Endothelial cell of umbilical vein (primary cell): Measurements from ENCODE around the gene PIN1. TPM values are rescaled to one million over a fixed set of nuclear protein-coding genes. Genes with fewer than 3 reads are reported as not detected.

Experiments
- BruUV-seq: library from RNA; stranded (reverse); fragments of 400-500 nt; replicated peaks from 2 replicates; lab custom pipeline; 2021; lab: Mats Ljungman, UMichigan
- CTCF ChIA-PET: fragments of 300-600, 350-600 bp; sonication (Branson Sonifier 250); formaldehyde crosslinking; loops from one replicate; lab custom pipeline; 2021; ENCODE audit warnings: antibody characterized with exemption, inconsistent platforms; lab: Charles Lee
- POLR2A ChIA-PET: fragments of 300-600, 350-600 bp; sonication (Branson Sonifier 250); formaldehyde crosslinking; loops from one replicate; lab custom pipeline; 2021; ENCODE audit warnings: antibody characterized with exemption, inconsistent platforms; lab: Charles Lee
- DNase-seq: peaks from one replicate; pipeline ENCODE4 v3.0.0-alpha.2; 2011; ENCODE audit warnings: low read depth, low spot score
- FAIRE-seq: peaks from 2 replicates; lab custom pipeline; 2011; peaks lifted over from hg19 to GRCh38; lab: Jason Lieb, UNC
- H2AFZ ChIP-seq: 2 replicates; pipeline ENCODE4 v1.6.0; 2012; ENCODE audit warnings: low read depth, low read length, control low read depth, inconsistent platforms
- H3K27ac ChIP-seq: 2 replicates; pipeline ENCODE4 v1.5.1; 2011; ENCODE audit warnings: low read depth, mild to moderate bottlenecking, control low read depth, low read length, moderate library complexity; ENCODE audit not compliant: insufficient read depth
- H3K27me3 ChIP-seq, 2 experiments: 2 replicates each; pipeline versions ENCODE4 v1.6.0 to v1.6.1; 2011; ENCODE audit warnings: low read length in 2 of 2, mixed read lengths in 1 of 2; ENCODE audit not compliant: control insufficient read depth in 2 of 2, insufficient read depth in 2 of 2
- H3K36me3 ChIP-seq, 2 experiments: 2 replicates in 1 of 2; 3 replicates in 1 of 2; pipeline ENCODE4 v1.5.1; 2011; ENCODE audit warnings: low read length in 2 of 2, mild to moderate bottlenecking in 1 of 2, moderate library complexity in 1 of 2; ENCODE audit not compliant: control insufficient read depth in 2 of 2, insufficient read depth in 2 of 2; ENCODE audit errors: extremely low read depth in 1 of 2
- H3K4me1 ChIP-seq: 3 replicates; pipeline ENCODE4 v1.5.1; 2011; ENCODE audit warnings: mild to moderate bottlenecking, low read length; ENCODE audit not compliant: control insufficient read depth, insufficient read depth; ENCODE audit errors: extremely low read depth
- H3K4me2 ChIP-seq: 2 replicates; pipeline ENCODE4 v1.6.1; 2011; ENCODE audit warnings: low read length, control low read depth, mixed read lengths; ENCODE audit not compliant: insufficient read depth
- H3K4me3 ChIP-seq, 3 experiments: fragments of 200-600 bp in 1 of 3; sonication (generic), shearing (Covaris generic) in 1 of 3; replicated peaks in 1 of 3; 2 replicates each; pipeline ENCODE4 v1.5.1; 2011 to 2016; ENCODE audit warnings: control low read depth in 3 of 3, low read length in 3 of 3, mild to moderate bottlenecking in 2 of 3, inconsistent platforms in 1 of 3, low read depth in 1 of 3, moderate library complexity in 1 of 3; ENCODE audit not compliant: insufficient read depth in 1 of 3
- H3K79me2 ChIP-seq: 2 replicates; pipeline ENCODE4 v1.6.0; 2012; ENCODE audit warnings: low read length, inconsistent platforms; ENCODE audit not compliant: control insufficient read depth, insufficient read depth
- H3K9ac ChIP-seq: replicated peaks from 2 replicates; pipeline ENCODE3; 2011; ENCODE audit warnings: low read length, control low read depth; ENCODE audit not compliant: insufficient read depth; ENCODE audit errors: extremely low read depth
- H3K9me1 ChIP-seq: replicated peaks from 3 replicates; pipeline ENCODE4 v1.6.0; 2011; ENCODE audit warnings: mild to moderate bottlenecking, low read length; ENCODE audit not compliant: control insufficient read depth, insufficient read depth; ENCODE audit errors: extremely low read depth
- H3K9me3 ChIP-seq: replicated peaks from 2 replicates; pipeline ENCODE4 v1.5.1; 2012; ENCODE audit warnings: low read length, inconsistent platforms; ENCODE audit not compliant: control insufficient read depth, insufficient read depth
- H4K20me1 ChIP-seq: replicated peaks from 2 replicates; pipeline ENCODE3; 2011; ENCODE audit warnings: mild to moderate bottlenecking, low read length; ENCODE audit not compliant: control insufficient read depth, insufficient read depth; ENCODE audit errors: extremely low read depth
- CTCF ChIP-seq, 2 donors: IDR thresholded peaks; 1 replicate in 1 of 2; 2 replicates in 1 of 2; pipeline ENCODE4 v1.5.1; 2011; ENCODE audit warnings: low read length in 2 of 2, mild to moderate bottlenecking in 2 of 2, moderate library complexity in 2 of 2, control low read depth in 1 of 2, inconsistent platforms in 1 of 2, low read depth in 1 of 2; ENCODE audit not compliant: insufficient read depth in 1 of 2; ENCODE audit errors: extremely low read depth in 1 of 2
- EZH2 ChIP-seq: IDR thresholded peaks from 2 replicates; pipeline ENCODE4 v1.6.1; 2012; ENCODE audit warnings: borderline replicate concordance, low read depth, mild to moderate bottlenecking, moderate library complexity, low read length, inconsistent platforms; ENCODE audit not compliant: severe bottlenecking
- FOS ChIP-seq: IDR thresholded peaks from 2 replicates; pipeline ENCODE4 v1.6.1; 2011; ENCODE audit warnings: mild to moderate bottlenecking, low read length, moderate library complexity, borderline replicate concordance; ENCODE audit not compliant: insufficient read depth
- GATA2 ChIP-seq: IDR thresholded peaks from 2 replicates; pipeline ENCODE4 v1.7.0; 2011; ENCODE audit warnings: low read depth, mild to moderate bottlenecking, moderate library complexity, mixed read lengths, low read length; ENCODE audit not compliant: insufficient read length, insufficient read depth
- JUN ChIP-seq: IDR thresholded peaks from 2 replicates; pipeline ENCODE4 v1.6.1; 2011; ENCODE audit warnings: borderline replicate concordance, low read depth; ENCODE audit not compliant: insufficient read length, insufficient read depth
- MAX ChIP-seq: IDR thresholded peaks from 2 replicates; pipeline ENCODE4 v1.6.1; 2011; ENCODE audit not compliant: insufficient read depth, insufficient read length
- MYC ChIP-seq: IDR thresholded peaks from one replicate; pipeline ENCODE4 v1.6.1; 2011; ENCODE audit warnings: mild to moderate bottlenecking, low read depth, low read length
- POLR2A ChIP-seq: IDR thresholded peaks from 2 replicates; pipeline ENCODE4 v1.6.1; 2012; ENCODE audit warnings: low read depth, mild to moderate bottlenecking, control low read depth, low read length
- POLR2AphosphoS5 ChIP-seq: IDR thresholded peaks from 2 replicates; pipeline ENCODE4 v1.6.1; 2012; ENCODE audit warnings: low read depth, mild to moderate bottlenecking, control low read depth, low read length, moderate library complexity; ENCODE audit not compliant: insufficient read depth
- dilution Hi-C: fragments of 300-500 bp; cut with MboI; formaldehyde crosslinking; loops from one replicate; pipeline ENCODE4 v1.15.0; 2019; ENCODE audit warnings: low sequenced_read_pairs; ENCODE audit not compliant: extremely low pct_ligation_motif_present
- intact Hi-C: fragments of 100-400 bp; cut with micrococcal nuclease; formaldehyde crosslinking; loops from one replicate; pipeline ENCODE4 v1.10.0; 2022
- polyA plus RNA-seq, 4 experiments: library from polyadenylated mRNA; depleted of rRNA in 3 of 4; stranded (reverse) in 3 of 4; unstranded in 1 of 4; fragments of >200 nt; gene quantifications; 2 replicates each; pipeline versions ENCODE4 v1.2.1 to v1.2.3, GENCODE V29; 2011 to 2012; ENCODE audit warnings: missing spikeins in 1 of 4
- total RNA-seq: library from RNA; stranded (reverse); gene quantifications from 2 replicates; pipeline ENCODE4 v1.2.3, GENCODE V29; 2021

PIN1 gene
- total and polyA plus RNA-seq, 2 donors (not counting 3 experiments of a cell fraction or from before 2014, with no cell fraction given), result 97.4 to 115 TPM

GRCh38 chr19:9860407-9860806 lies 25.3 kb downstream of the PIN1 start:
- Histone ChIP-seq H3K9me1 (no peaks in the 10 kb centered on the region), H3K27ac (no peak overlapping the region), H3K4me2 (no peak overlapping the region), H3K27me3 (no peaks in the 10 kb centered on the region), H3K9me3 (no peaks in the 10 kb centered on the region), H3K9ac (no peak overlapping the region), H4K20me1 (no peaks in the 10 kb centered on the region), H3K4me1 (peaks cover 5% of the 10 kb centered on the region), H3K79me2 (no peaks in the 10 kb centered on the region), H3K4me3 (no peak overlapping the region), H3K36me3 (no peaks in the 10 kb centered on the region), H2AFZ (no peak overlapping the region)
- POLR2A ChIA-PET, result interaction anchor here (0.5 kb wide), 1 partner anchor 836 kb away, joined by 3 read pairs; no protein-coding TSS in a partner anchor
- TF ChIP-seq MAX (no peak), EZH2 (no peak), MYC (no peak), POLR2A (no peak), GATA2 (no peak), POLR2AphosphoS5 (no peak), CTCF (IDR thresholded peaks at IDR 0.05; ENCODE audit: extremely low read depth in 1 of 2, insufficient read depth in 1 of 2, low read depth in 1 of 2, low read length in 2 of 2) (no peak), FOS (no peak), JUN (no peak)
- dilution Hi-C loops (no loop called here), intact Hi-C loops (no loop called here)
- no peak for FAIRE-seq
- CTCF ChIA-PET, result no interaction called here
- DNase-seq, result no peak
- BruUV-seq, result no TSS peak
